Stimulated activated CD4-positive, alpha-beta T cell treated with anti-CD3 and anti-CD28 coated beads, Interleukin-2, amount 100 ng/mL, for 24 hours (primary cell): ENCODE measurements around the gene RTL1.

Experiments used
- DNase-seq, 2 donors: peaks; one replicate each; pipeline ENCODE4 v3.0.0-alpha.2; 2020

Gene RTL1

DNA sequence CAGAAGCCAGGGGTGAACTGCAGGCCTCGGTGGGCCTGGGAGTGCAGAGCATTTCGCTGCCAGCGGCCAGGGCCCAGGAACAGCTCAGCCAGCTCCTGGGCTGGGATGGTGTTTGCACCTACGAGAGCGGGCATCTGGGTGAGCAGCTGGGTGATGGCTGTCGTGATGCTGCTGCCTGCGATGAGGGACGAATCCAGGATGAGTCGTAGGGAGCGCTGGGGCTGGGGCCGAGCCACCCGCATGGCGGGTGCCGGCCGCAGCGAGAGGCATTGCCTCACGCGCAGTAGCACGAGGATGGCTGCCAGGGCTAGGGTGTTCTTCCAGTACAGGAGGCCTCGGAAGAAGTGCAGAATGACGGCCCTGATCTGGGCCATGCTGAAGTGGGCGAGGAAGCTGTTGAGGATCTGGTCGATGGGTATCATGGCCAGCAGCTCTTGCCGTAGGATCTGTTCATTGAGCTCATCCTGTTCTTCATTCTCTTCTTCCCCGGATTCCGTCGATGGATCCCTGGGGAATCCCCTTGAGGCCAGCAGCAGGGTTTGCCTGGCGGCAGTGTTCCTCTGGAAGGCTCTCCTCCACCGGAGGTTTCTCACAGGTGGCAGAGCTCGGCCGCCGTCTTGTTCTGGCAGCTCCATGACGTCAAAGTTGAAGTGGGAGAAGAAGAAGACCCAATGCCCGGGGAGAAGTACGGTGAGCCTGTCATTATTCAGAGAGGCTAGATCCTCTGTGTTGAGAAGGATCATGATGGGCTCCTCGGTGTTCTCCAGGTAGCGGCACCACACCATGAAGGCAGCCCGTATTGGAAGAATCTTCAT lies 22.1 kb downstream of the RTL1 start:
- no peak for DNase-seq

GRCh38 chr14:100880271-100881101 lies 23.0 kb downstream of the RTL1 start:
- no peak for DNase-seq

DNA sequence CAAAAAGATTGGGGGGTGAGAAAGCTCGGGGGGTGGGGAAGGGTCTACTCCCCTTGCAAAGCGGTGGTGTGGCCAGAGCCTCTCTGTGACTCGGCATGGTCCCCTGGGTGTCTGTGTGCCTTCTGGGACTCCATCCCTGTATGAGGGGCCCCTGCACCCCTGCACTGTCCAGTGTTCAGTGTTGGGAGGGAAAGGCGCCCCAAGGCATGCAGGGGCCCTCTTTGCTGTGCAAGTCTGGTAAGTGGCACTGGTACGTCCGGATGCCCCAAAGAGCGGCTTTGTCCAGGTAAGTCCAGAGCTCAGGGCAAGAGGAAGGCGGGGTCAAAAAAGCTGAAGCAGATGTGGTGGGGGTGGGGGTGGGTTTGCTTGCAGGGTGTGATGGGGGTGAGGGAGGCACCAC lies 23.7 kb downstream of the RTL1 start:
- DNase-seq = no peak

- DNase-seq = no peak
Measured at GRCh38 chr14:100879194-100879593, 24.3 kb downstream of the RTL1 start.

DNA sequence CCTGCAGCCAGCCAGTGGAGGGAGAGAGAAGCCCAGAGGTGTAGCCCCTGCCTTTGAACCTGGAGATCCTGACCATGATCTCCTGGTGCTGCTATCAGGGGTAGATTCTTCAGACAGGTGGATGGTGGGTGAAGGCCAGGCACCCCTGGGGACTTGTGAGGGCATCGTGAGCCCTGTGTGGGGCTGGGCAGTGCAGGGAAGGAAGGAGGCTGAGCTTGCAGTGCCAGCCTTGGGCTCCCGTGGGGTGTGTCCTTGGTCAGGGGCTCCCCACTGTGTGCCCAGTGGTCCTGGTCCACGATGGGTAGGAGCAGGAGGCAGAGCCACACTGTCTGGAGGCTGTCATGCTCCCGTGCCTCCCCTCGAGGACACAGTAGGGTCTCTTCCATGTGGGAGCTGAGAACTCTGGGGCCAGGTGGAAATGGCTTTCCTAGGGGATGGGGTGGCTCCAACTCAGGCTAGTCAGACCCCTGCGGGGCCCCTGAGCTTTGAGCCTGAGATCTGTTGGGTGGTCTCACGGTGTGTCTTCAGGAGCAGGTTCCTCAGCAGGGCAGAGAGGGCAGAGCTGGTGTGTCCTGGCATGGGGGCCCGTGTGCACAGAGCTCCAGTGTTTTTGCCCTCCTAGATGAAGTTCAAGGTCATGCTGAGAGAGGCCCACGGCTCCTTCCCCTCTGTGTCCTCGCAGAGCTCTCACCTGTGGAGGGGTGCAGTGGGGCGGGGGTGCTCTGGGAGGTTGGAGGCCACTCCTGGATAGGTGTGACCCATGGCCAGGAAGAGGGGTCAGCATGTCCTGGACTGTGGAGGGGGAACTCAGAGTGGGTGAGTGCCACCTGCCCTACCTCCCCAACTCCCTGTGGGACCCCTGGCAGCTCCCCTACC lies 25.0 kb downstream of the RTL1 start:
- DNase-seq = no peak

GRCh38 chr14:100875861-100876590 lies 27.5 kb downstream of the RTL1 start:
- DNase-seq = no peak

- no peak for DNase-seq
Measured at GRCh38 chr14:100875126-100875525, 28.4 kb downstream of the RTL1 start.

DNA sequence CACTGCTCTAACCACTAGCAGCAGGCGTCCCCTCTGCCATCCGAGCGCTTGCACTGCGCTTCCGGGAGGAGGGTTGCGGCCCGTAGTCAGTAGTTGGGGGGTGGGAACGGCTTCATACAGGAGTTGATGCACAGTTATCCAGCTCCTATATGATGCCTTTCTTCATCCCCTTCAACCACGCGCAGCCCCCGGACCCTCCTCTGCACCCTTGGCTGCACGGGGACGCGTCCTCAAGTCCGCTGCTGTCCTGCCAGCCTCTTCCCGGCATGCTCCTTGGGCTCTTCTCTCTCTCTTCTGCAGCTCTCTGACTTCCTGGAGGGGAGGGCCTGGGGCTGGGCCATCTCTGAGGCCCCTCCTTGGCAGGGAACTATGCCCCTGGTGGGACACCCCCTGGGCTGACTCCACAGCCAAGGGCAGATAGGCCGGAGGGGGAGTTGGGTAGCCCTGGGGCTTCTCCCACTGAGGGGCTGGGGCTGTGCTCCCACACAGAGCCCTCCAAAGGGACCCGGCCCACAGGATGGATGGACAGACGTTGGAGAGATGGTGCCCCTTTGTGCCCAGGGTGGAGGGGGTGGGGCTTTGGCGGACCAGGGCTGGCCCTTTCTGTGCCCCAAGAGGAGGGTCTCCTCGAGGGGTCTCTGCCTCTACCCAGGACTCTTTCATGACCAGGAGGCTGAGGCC lies 29.0 kb downstream of the RTL1 start:
- DNase-seq = no peak

GRCh38 chr14:100874051-100874410 lies 29.5 kb downstream of the RTL1 start:
- DNase-seq = no peak

- DNase-seq = no peak
Measured at GRCh38 chr14:100873096-100873482, 30.4 kb downstream of the RTL1 start.

DNA sequence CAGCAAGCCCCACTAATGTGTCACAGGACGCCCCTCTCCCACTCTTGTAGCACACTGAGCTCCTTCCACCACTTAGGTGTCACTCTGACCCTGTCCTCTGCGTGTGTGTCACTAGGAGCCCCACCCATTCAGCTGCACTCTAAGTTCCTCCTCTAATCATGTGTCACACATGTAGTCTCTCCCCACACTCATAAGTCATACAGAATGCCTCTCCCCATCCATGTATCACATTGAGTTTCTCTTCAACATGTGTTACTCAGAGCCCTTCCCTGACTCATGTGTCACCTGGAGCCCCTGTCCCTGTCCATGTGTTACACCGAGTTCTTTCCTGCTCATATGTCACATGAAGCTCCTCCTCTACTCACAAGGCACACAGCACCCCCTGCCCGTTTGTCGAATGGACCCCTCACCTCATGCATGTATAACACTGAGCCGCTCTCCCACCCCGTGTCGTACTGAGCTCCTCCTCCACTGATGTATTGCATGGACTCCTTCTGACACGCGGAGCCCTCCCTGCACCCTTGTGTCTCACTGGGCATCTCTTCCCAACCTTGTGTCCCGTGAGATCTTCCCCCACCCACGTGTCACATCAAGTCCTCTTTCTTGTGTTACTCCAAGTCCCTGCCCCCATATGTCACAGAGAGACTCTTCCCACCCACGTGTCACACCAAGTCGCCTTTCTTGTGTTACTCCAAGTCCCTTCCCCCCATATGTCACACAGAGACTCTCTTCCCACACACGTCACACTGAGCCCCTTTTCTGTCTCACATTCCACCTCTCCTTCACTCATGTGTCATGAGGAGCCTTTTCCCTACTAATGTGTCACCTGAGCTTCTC lies 31.0 kb downstream of the RTL1 start:
- DNase-seq = no peak

- DNase-seq = no peak
Measured at GRCh38 chr14:100871234-100872186, 32.0 kb downstream of the RTL1 start.

- no peak for DNase-seq
Measured at GRCh38 chr14:100868621-100869370, 34.7 kb downstream of the RTL1 start.

DNA sequence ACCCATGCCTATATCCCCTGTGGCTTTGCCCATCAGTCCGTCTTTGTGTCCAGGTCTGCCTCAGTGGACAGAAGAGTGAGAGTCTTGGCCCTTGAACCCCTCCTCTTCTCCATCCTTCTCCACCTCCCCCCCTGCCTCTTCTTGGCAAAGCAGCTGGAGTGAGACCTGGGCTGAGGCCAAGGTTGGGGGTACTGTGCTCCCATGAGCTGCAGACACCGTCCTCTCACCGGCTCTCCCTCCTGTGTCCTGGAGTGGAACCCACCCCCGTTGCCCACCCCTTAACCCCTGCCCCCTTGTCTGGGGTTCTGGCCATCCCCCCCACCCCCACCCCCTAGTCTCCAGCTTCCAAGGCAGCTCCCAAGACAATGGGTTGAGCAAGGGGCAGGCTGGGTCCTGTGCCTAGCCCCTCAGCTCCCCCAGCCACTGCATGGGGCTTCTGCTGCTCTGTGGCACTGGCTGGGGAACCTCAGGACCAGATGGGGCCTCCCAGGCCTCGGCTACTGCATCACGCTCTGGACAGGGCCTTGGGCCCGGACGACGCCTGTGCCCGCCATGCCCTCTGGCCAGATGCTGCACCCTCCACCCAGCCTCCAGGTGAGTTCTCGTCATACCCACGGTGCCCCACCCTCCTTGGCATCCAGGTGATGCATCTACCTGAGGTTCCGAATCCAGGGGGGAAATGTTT lies 35.7 kb downstream of the RTL1 start:
- DNase-seq = no peak

DNA sequence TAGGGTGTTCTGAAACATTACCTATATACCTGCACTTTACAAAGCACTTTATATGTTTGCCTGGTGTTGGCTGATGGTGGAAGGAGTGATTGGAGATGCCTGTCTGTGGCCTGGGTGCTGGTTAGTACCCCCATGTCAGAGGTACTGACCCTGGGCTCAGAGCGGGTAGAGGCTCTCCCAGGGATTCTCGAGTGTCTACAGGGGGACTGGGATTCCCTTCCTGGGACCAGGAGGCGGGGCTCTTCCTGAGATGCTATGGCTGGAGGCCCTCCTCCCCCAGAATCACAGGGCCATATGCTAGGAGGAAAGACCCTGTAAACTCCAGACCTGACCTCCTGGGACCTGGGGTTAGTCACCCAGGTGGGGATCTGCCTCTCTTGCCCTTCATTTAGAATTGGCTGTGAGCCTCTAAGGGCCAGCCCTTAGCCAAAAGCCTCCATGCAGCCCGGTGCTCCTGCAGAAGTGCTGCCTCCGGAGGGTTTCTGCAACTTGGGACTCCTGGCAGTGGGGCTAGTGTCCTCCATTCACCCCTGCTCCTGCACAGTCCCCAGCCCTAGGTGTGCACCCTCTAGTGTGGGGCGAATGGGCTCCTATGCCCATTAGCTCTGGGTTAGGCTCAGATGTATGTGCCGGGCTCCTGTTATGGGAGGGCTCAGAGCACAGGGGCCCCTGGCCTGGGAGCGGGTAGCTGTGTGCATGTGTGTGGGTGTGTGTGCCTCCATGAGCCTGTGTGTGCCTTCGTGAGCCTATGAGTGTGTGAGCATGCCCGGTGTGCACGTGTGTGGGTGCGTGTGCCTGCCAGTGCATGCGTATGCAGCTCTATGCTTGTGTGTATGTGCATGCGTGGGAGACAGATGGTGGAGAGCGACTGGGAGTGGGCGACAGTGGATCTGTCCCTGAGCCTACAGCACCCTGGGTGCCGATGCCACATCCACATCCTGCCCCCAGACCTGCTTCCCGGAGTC lies 36.6 kb downstream of the RTL1 start:
- DNase-seq = no peak

GRCh38 chr14:100865682-100866591 lies 37.6 kb downstream of the RTL1 start:
- no peak for DNase-seq
